HL-60 (cell line): Measurements from ENCODE around the gene TMEM163.

Source experiments
- DNase-seq, 2 experiments: peaks; one replicate each; pipeline ENCODE4 v3.0.0-alpha.2; 2010 to 2020; ENCODE audit warnings: low read depth in 1 of 2, low spot score in 1 of 2
- H3K27ac ChIP-seq: fragments of 250-450 bp; sonication (Bioruptor Pico); replicated peaks from 2 replicates; pipeline ENCODE4 v1.5.1; 2020; ENCODE audit warnings: mild to moderate bottlenecking, moderate library complexity
- H3K27me3 ChIP-seq: fragments of 250-450 bp; sonication (Bioruptor Pico); 2 replicates; pipeline ENCODE4 v1.5.1; 2021; ENCODE audit warnings: mild to moderate bottlenecking, moderate library complexity; ENCODE audit not compliant: insufficient read depth, poor library complexity, severe bottlenecking
- H3K4me3 ChIP-seq: replicated peaks from 2 replicates; pipeline ENCODE4 v1.5.1; 2011; ENCODE audit warnings: mild to moderate bottlenecking, control low read depth, low read length; ENCODE audit not compliant: insufficient read depth
- CTCF ChIP-seq: IDR thresholded peaks from one replicate; pipeline ENCODE4 v1.5.1; 2011; ENCODE audit warnings: low read length, control low read depth, inconsistent platforms; ENCODE audit not compliant: insufficient read depth
- GABPA ChIP-seq: IDR thresholded peaks from 2 replicates; pipeline ENCODE4 v1.6.1; 2012; ENCODE audit warnings: low read depth
- POLR2AphosphoS5 ChIP-seq: IDR thresholded peaks from 2 replicates; pipeline ENCODE4 v1.6.1; 2012; ENCODE audit warnings: low read depth
- SPI1 ChIP-seq: IDR thresholded peaks from 2 replicates; pipeline ENCODE4 v1.6.1; 2012; ENCODE audit warnings: low read depth, mild to moderate bottlenecking, borderline replicate concordance
- TF ChIP-seq, protein P1 (sequence below): IDR thresholded peaks from 2 replicates; pipeline ENCODE4 v1.6.1; 2012; ENCODE audit warnings: low read depth; ENCODE audit not compliant: insufficient replicate concordance

The TMEM163 gene

DNA sequence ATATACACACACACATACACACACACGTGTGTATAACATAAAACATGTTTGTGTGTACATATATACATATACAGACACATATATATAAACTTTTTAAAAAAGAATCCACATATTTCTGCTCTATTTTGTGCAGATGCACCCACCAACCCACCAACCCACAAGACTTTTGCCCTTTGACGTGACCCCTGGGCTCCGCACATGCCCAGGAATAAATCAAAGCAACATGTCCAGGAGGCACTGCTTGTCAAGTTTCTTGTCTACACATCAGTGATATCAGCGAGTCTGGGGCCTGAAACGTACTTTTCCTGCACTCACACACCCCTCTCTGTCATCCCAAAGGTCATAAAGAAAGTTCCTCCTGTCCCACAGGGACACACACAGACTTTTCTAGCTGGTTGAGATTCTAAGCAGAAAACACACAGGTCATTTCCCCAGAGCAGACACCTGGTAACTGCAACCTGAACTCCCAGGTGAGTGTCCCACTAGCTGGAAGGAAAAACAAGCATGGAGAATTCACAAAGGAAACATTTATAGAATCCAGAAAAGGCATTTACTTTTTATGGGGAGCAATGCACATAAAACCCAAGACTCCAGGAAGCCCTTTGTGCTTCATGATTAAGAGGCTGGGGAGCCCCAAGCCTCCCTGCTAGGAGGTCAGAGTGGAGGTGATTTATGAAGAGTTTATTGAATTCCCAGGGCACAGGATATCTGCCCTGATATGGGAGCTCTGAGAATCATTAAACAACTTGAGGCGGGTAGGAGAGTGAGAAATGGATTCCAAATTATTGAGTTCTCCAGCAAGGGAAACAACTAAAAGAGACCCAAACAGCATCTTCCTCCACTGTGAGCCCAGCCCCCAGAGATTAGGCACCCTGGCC lies 253.3 kb downstream of the TMEM163 start:
- DNase-seq = no peak
- TF ChIP-seq SPI1 (no peak), GABPA (no peak), POLR2AphosphoS5 (no peak), CTCF (no peak)
- TF ChIP-seq, protein P1, sequence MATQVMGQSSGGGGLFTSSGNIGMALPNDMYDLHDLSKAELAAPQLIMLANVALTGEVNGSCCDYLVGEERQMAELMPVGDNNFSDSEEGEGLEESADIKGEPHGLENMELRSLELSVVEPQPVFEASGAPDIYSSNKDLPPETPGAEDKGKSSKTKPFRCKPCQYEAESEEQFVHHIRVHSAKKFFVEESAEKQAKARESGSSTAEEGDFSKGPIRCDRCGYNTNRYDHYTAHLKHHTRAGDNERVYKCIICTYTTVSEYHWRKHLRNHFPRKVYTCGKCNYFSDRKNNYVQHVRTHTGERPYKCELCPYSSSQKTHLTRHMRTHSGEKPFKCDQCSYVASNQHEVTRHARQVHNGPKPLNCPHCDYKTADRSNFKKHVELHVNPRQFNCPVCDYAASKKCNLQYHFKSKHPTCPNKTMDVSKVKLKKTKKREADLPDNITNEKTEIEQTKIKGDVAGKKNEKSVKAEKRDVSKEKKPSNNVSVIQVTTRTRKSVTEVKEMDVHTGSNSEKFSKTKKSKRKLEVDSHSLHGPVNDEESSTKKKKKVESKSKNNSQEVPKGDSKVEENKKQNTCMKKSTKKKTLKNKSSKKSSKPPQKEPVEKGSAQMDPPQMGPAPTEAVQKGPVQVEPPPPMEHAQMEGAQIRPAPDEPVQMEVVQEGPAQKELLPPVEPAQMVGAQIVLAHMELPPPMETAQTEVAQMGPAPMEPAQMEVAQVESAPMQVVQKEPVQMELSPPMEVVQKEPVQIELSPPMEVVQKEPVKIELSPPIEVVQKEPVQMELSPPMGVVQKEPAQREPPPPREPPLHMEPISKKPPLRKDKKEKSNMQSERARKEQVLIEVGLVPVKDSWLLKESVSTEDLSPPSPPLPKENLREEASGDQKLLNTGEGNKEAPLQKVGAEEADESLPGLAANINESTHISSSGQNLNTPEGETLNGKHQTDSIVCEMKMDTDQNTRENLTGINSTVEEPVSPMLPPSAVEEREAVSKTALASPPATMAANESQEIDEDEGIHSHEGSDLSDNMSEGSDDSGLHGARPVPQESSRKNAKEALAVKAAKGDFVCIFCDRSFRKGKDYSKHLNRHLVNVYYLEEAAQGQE = no peak
- Histone ChIP-seq H3K27me3 (no peaks in the 10 kb centered on the region), H3K4me3 (no peak overlapping the region), H3K27ac (no peak overlapping the region)

DNA sequence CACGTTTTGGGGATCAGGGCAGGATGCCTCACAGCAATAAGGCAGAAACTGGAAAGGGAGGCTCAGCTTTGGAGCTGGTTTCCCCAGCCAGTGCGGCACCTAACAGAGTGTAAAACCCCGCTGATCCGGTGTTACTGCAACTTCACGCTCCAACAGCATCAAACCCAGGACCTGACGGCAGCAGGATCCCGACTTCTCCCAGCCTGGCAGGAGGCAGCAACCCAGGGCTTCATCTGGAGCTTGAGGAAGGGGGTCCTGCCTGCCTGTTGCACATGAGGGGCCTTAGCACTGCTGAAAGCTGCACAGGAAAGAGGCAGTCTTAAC lies 255.1 kb downstream of the TMEM163 start:
- TF ChIP-seq SPI1 (no peak), CTCF (no peak), GABPA (no peak), POLR2AphosphoS5 (no peak)
- TF ChIP-seq, protein P1 = no peak
- no peak overlapping the region for H3K27ac ChIP-seq
- no peak overlapping the region for H3K4me3 ChIP-seq
- no peak for DNase-seq
- H3K27me3 ChIP-seq = no peaks in the 10 kb centered on the region

DNA sequence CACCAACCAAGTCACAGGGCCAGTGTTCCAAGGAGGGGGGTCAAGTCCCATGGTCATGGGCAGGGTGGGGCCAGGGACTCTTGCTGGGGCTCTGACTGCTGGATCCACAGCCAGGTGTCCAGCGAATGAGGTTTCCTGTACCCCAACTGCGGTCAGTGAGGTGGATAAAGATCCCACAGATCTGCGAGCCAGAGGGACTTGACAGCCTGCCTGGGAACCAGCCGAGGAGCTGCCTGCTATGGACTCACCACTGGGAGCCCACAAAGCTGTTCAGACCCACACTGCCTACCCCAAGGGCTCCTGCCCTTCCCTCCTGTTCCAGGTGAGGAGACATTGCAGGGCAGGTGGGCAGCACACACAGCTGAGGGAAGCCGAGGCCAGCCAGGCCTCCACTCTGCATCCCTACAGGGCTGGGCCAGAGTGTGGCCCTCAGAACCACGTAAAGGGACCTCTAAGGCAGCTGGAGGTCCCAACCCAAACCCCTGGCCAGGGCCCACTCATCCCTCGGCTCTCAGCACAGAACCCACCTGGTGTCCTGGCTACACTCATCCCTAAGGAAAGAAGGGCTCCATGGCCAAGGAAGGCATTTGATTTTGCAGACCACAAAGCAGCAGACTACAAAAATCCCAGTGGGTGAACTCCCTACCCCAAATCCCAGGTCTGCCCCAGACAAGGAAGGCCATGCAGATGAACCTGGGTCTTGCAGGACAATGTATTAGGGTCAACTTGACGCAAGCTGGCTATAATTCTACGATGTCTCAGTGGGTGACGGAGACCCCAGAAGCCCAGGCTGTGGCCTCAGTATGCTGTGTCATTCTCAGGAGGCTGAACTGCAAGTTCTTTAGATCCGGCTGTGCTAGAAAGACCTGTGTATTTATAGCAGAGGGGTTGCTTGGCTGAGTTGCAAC lies 255.8 kb downstream of the TMEM163 start:
- no peak for DNase-seq

More for the DNA sequence above, 255.8 kb downstream of the TMEM163 start:
- TF ChIP-seq POLR2AphosphoS5 (no peak), GABPA (no peak), SPI1 (no peak), CTCF (no peak)
- TF ChIP-seq, protein P1 = no peak
- Histone ChIP-seq H3K4me3 (no peak overlapping the region), H3K27ac (no peak overlapping the region), H3K27me3 (no peaks in the 10 kb centered on the region)
